Measurements from ENCODE around the gene GALNT14. TPM values are rescaled to one million over a fixed set of nuclear protein-coding genes. Genes with fewer than 3 reads are reported as not detected.

Gene GALNT14
- polyA plus RNA-seq, 1 experiment = 0.07 TPM

- no peak overlapping the region for H3K4me3 ChIP-seq (ENCODE audit: low read depth, low read length)
These were observed 105.8 kb downstream of the GALNT14 start for GRCh38 chr2:31032475-31032874.

GRCh38 chr2:31031132-31031706 lies 107.0 kb downstream of the GALNT14 start:
- no peaks in the 10 kb centered on the region for H3K9me3 ChIP-seq (ENCODE audit: control insufficient read depth, insufficient read depth, low read length)
- H3K27me3 ChIP-seq (ENCODE audit: control insufficient read depth, insufficient read depth, low read length) = no peaks in the 10 kb centered on the region
- no peak for TF ChIP-seq CTCF (IDR thresholded peaks at IDR 0.05; ENCODE audit: low read depth, low read length)
- no peak overlapping the region for H3K4me3 ChIP-seq (ENCODE audit: low read depth, low read length)
- H3K27ac ChIP-seq (ENCODE audit: low read depth, low read length) = no peak overlapping the region
- ChIA-PET CTCF (no interaction called here), POLR2A (no interaction called here)
- DNase-seq (ENCODE audit: low read depth, low spot score) = no peak

More at GRCh38 chr2:31032475-31032874, 105.8 kb downstream of the GALNT14 start:
- no peak for DNase-seq (ENCODE audit: low read depth, low spot score)
- CTCF ChIA-PET = no interaction called here
- no peak for TF ChIP-seq CTCF (IDR thresholded peaks at IDR 0.05; ENCODE audit: low read depth, low read length)
- no peak overlapping the region for H3K27ac ChIP-seq (ENCODE audit: low read depth, low read length)
- H3K27me3 ChIP-seq (ENCODE audit: control insufficient read depth, insufficient read depth, low read length) = no peaks in the 10 kb centered on the region
- no peaks in the 10 kb centered on the region for H3K9me3 ChIP-seq (ENCODE audit: control insufficient read depth, insufficient read depth, low read length)
- POLR2A ChIA-PET = no interaction called here

GRCh38 chr2:31028417-31028816 lies 109.8 kb downstream of the GALNT14 start:
- no peak for TF ChIP-seq CTCF (IDR thresholded peaks at IDR 0.05; ENCODE audit: low read depth, low read length)
- no peak overlapping the region for H3K4me3 ChIP-seq (ENCODE audit: low read depth, low read length)
- no peak overlapping the region for H3K27ac ChIP-seq (ENCODE audit: low read depth, low read length)
- POLR2A ChIA-PET = no interaction called here
- CTCF ChIA-PET = no interaction called here
- DNase-seq (ENCODE audit: low read depth, low spot score) = no peak
- no peaks in the 10 kb centered on the region for H3K9me3 ChIP-seq (ENCODE audit: control insufficient read depth, insufficient read depth, low read length)
- no peaks in the 10 kb centered on the region for H3K27me3 ChIP-seq (ENCODE audit: control insufficient read depth, insufficient read depth, low read length)

- POLR2A ChIA-PET = no interaction called here
- Histone ChIP-seq H3K9me3 (ENCODE audit: control insufficient read depth, insufficient read depth, low read length) (no peaks in the 10 kb centered on the region), H3K27me3 (ENCODE audit: control insufficient read depth, insufficient read depth, low read length) (no peaks in the 10 kb centered on the region), H3K27ac (ENCODE audit: low read depth, low read length) (no peak overlapping the region), H3K4me3 (ENCODE audit: low read depth, low read length) (no peak overlapping the region)
- DNase-seq (ENCODE audit: low read depth, low spot score) = no peak
- CTCF ChIA-PET = no interaction called here
- no peak for TF ChIP-seq CTCF (IDR thresholded peaks at IDR 0.05; ENCODE audit: low read depth, low read length)
These were observed 110.7 kb downstream of the GALNT14 start for GRCh38 chr2:31027549-31027948.

- no peak for TF ChIP-seq CTCF (IDR thresholded peaks at IDR 0.05; ENCODE audit: low read depth, low read length)
- ChIA-PET POLR2A (no interaction called here), CTCF (interaction anchor here (0.5 kb wide), 1 partner anchor 11 kb away, joined by 3 read pairs; no protein-coding TSS in a partner anchor)
- no peaks in the 10 kb centered on the region for H3K9me3 ChIP-seq (ENCODE audit: control insufficient read depth, insufficient read depth, low read length)
- H3K27ac ChIP-seq (ENCODE audit: low read depth, low read length) = no peak overlapping the region
- H3K4me3 ChIP-seq (ENCODE audit: low read depth, low read length) = no peak overlapping the region
- no peak for DNase-seq (ENCODE audit: low read depth, low spot score)
- H3K27me3 ChIP-seq (ENCODE audit: control insufficient read depth, insufficient read depth, low read length) = no peaks in the 10 kb centered on the region
These were observed 114.7 kb downstream of the GALNT14 start for GRCh38 chr2:31023541-31023940.
